ENCODE measurements around the gene PBRM1.

GRCh38 chr3:52671676-52672075 lies 14.0 kb downstream of the PBRM1 start:
- TF ChIP-seq CTCF (IDR thresholded peaks at IDR 0.05) = no peak
- no peak for TF ChIP-seq POLR2A (IDR thresholded peaks at IDR 0.05)
